PC-3 (cell line): ENCODE data around the gene STK32C.

ENCODE experiments used
- EZH2 ChIP-seq: fragments of 300-600 bp; sonication (generic); IDR thresholded peaks from one replicate; pipeline ENCODE4 v1.6.1; 2017; ENCODE audit warnings: antibody characterized with exemption, mild to moderate bottlenecking, low read length; ENCODE audit not compliant: unreplicated experiment
- EZH2phosphoT487 ChIP-seq: fragments of 300-600 bp; sonication (generic); IDR thresholded peaks from 2 replicates; pipeline ENCODE4 v1.6.1; 2018; ENCODE audit warnings: mild to moderate bottlenecking, antibody characterized with exemption, low read length, borderline replicate concordance
- TF ChIP-seq, protein P1 (sequence below): fragments of 300-600 bp; sonication (generic); conservative IDR thresholded peaks from 2 replicates; pipeline ENCODE4 v1.5.1; 2017; ENCODE audit warnings: antibody characterized with exemption, low read depth, mild to moderate bottlenecking, low read length

GRCh38 chr10:132326925-132327324 is 19.2 kb upstream of the STK32C start:
- TF ChIP-seq, protein P1, sequence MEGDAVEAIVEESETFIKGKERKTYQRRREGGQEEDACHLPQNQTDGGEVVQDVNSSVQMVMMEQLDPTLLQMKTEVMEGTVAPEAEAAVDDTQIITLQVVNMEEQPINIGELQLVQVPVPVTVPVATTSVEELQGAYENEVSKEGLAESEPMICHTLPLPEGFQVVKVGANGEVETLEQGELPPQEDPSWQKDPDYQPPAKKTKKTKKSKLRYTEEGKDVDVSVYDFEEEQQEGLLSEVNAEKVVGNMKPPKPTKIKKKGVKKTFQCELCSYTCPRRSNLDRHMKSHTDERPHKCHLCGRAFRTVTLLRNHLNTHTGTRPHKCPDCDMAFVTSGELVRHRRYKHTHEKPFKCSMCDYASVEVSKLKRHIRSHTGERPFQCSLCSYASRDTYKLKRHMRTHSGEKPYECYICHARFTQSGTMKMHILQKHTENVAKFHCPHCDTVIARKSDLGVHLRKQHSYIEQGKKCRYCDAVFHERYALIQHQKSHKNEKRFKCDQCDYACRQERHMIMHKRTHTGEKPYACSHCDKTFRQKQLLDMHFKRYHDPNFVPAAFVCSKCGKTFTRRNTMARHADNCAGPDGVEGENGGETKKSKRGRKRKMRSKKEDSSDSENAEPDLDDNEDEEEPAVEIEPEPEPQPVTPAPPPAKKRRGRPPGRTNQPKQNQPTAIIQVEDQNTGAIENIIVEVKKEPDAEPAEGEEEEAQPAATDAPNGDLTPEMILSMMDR: no peak
- TF ChIP-seq EZH2 (no peak), EZH2phosphoT487 (no peak)
